HEK293T (cell line): ENCODE results near the gene ECPAS.
"Not testable (repeated sequence)": the region's sequence is repeated elsewhere in the genome, so short reads cannot be mapped to it uniquely, and the experiment has no call there.

Experiments
- CTCF ChIA-PET: fragments of 350-600 bp; formaldehyde crosslinking; extraction: SDS; loops from one replicate; lab custom pipeline; 2021; ENCODE audit warnings: antibody characterized with exemption, inconsistent platforms; lab: Yijun Ruan, JAX
- POLR2A ChIA-PET: fragments of 350-600 bp; formaldehyde crosslinking; extraction: SDS; loops from one replicate; lab custom pipeline; 2020; ENCODE audit warnings: antibody characterized with exemption, inconsistent platforms; lab: Yijun Ruan, JAX
- DNase-seq: peaks from one replicate; pipeline ENCODE4 v3.0.0; 2012; ENCODE audit warnings: mixed read lengths; ENCODE audit errors: extremely low spot score
- ARNT ChIP-seq: fragments of 450-650 bp; IDR thresholded peaks from 2 replicates; pipeline ENCODE4 v1.6.1; 2017; ENCODE audit warnings: mild to moderate bottlenecking
- BHLHE40 ChIP-seq: fragments of 450-650 bp; IDR thresholded peaks from 2 replicates; pipeline ENCODE4 v1.6.1; 2016; ENCODE audit warnings: mild to moderate bottlenecking, moderate library complexity, borderline replicate concordance
- CTBP1 ChIP-seq: fragments of 450-650 bp; IDR thresholded peaks from 2 replicates; pipeline ENCODE4 v1.6.1; 2016; ENCODE audit warnings: borderline replicate concordance
- ELF4 ChIP-seq: fragments of 450-650 bp; IDR thresholded peaks from 2 replicates; pipeline ENCODE4 v1.6.1; 2017; ENCODE audit warnings: antibody characterized with exemption
- FOXA1 ChIP-seq: fragments of 450-650 bp; IDR thresholded peaks from 2 replicates; pipeline ENCODE4 v1.6.1; 2016; ENCODE audit warnings: mild to moderate bottlenecking
- FOXM1 ChIP-seq: fragments of 450-650 bp; IDR thresholded peaks from 2 replicates; pipeline ENCODE4 v1.6.1; 2017; ENCODE audit warnings: mild to moderate bottlenecking, borderline replicate concordance
- HDGF ChIP-seq: fragments of 450-650 bp; IDR thresholded peaks from 2 replicates; pipeline ENCODE4 v1.6.1; 2017; ENCODE audit warnings: antibody characterized with exemption, borderline replicate concordance
- L3MBTL2 ChIP-seq: fragments of 450-650 bp; conservative IDR thresholded peaks from 2 replicates; pipeline ENCODE4 v1.6.1; 2016; ENCODE audit warnings: mild to moderate bottlenecking
- LEF1 ChIP-seq: fragments of 450-650 bp; IDR thresholded peaks from 2 replicates; pipeline ENCODE4 v1.6.1; 2017; ENCODE audit warnings: mild to moderate bottlenecking, borderline replicate concordance
- NFRKB ChIP-seq: fragments of 450-650 bp; IDR thresholded peaks from 2 replicates; pipeline ENCODE4 v1.6.1; 2016; ENCODE audit warnings: mild to moderate bottlenecking, moderate library complexity
- SP1 ChIP-seq: fragments of 450-650 bp; IDR thresholded peaks from 2 replicates; pipeline ENCODE4 v1.6.1; 2017
- SUZ12 ChIP-seq: fragments of 450-650 bp; IDR thresholded peaks from 2 replicates; pipeline ENCODE4 v1.6.1; 2016; ENCODE audit warnings: mild to moderate bottlenecking
- TARDBP ChIP-seq: fragments of 450-650 bp; IDR thresholded peaks from 2 replicates; pipeline ENCODE4 v1.6.1; 2016
- ZNF384 ChIP-seq: fragments of 450-650 bp; IDR thresholded peaks from 2 replicates; pipeline ENCODE4 v1.6.1; 2016
- TF ChIP-seq, protein P1 (sequence below): fragments of 450-650 bp; IDR thresholded peaks from 2 replicates; pipeline ENCODE4 v1.6.1; 2016

Gene ECPAS

DNA sequence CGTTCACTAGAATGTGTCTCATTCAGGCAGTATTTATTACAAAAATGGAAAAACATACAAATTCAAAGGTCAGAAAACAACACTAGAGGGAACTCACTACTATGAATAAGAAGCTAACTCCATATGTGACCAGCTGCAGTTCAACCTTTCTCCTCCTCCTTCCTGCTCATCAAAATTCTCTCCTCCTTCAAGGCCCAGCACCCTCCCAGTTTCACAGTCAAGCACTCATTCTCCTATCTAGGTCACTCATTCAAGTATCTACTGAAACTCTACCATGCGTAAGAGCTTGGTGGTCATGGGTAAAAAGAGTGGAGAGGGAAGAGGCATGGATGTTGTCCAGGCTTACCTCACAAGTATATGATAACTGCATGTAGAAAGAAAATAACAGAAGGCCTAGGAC lies 27.7 kb downstream of the ECPAS start:
- ChIA-PET POLR2A (no interaction called here), CTCF (no interaction called here)
- no peak for DNase-seq
- no peak for TF ChIP-seq FOXM1

DNA sequence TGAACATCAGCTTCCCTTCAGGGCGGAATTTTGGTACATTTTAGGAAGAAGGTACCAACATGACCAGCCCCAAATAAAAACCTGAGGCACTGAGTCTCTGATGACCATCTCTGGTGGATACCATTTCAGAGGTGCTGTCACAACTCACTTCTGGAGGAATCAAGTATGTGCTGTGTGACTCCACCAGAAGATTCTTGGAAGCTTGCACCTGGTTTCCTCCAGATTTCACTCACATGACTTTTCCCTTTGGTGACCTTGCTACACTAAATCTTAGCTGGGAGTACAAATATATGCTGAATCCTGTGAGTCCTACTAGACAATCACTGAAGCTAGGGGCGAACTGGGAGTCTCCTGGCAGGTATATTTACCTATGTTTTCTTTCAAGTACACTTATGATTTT lies 28.5 kb downstream of the ECPAS start:
- no peak for TF ChIP-seq HDGF

DNA sequence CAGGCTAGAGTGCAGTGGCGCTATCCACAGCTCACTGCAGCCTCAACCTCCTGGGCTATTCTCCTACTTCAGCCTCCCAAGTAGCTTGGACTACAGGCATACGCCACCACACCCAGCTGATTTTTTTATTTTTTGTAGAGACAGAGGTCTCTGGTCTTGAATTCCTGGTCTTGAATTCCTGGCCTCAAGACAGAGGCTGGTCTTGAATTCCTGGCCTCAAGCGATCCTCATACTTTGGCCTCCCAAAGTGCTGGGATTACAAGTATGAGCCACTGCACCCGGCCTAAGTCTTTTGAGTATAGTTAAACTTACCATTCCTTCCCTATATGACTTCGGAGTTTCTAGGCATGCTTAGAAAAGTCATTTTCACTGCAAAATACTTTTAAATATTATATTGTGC lies 29.4 kb downstream of the ECPAS start:
- no peak for TF ChIP-seq ARNT
- TF ChIP-seq SUZ12 = no peak
- DNase-seq = no peak
- POLR2A ChIA-PET = interaction anchor here (0.9 kb wide), 1 partner anchor 29 kb away, joined by 3 read pairs; the partner anchor contains the start of gene ECPAS
- CTCF ChIA-PET = no interaction called here

More for the DNA sequence above, 28.5 kb downstream of the ECPAS start:
- DNase-seq = no peak
- ChIA-PET CTCF (no interaction called here), POLR2A (interaction anchor here (0.9 kb wide), 1 partner anchor 28 kb away, joined by 3 read pairs; the partner anchor contains the start of gene ECPAS)

DNA sequence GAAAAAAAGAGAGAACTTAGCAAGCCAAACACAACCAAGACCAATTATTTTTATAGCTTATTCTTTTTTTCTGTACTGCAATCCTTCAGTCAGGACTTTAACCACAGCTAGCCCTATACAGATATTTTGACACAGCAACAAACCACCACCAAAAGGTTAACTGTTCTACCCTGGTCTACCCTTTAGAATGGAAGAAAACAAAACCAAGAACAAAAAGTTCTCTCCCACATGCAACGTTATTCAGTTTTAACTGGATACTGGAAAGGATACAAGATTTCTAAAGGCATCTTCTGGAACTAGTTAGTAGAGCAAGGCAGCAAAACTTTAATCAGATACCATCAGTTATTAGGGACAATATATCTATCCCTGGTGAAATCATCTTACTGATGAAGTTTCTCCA lies 32.6 kb downstream of the ECPAS start:
- POLR2A ChIA-PET = no interaction called here
- no peak for DNase-seq

DNA sequence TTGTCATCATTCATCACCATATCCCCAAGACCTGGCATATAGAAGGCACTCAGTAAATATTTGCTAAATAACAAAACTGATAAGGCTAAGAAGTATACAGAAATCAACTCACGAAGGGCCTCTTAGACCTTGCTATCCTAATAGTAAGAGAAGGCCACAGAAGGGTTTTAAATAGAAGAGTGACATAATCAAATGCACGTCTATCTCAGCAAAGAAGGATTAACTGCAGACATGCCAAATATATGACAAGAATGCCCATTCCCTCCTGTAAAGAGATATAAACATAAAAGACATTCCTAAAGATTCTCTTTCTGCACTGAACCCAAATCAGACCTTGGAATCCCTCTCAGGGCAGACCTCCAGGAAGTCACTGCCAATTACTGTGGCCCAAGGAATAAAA lies 34.1 kb downstream of the ECPAS start:
- ChIA-PET CTCF (interaction anchor here (0.6 kb wide), 1 partner anchor 16 kb away, joined by 9 read pairs; no protein-coding TSS in a partner anchor), POLR2A (no interaction called here)
- TF ChIP-seq TARDBP (no peak), SUZ12 (no peak), SP1 (no peak)

More for the DNA sequence above, 32.6 kb downstream of the ECPAS start:
- CTCF ChIA-PET = interaction anchor here (1.1 kb wide), 1 partner anchor 525 kb away, joined by 3 read pairs; no protein-coding TSS in a partner anchor
- TF ChIP-seq FOXA1 (no peak), SP1 (no peak), NFRKB (no peak), CTBP1 (no peak), FOXM1 (no peak), BHLHE40 (no peak), HDGF (no peak), ELF4 (no peak), L3MBTL2 (no peak), SUZ12 (no peak), ARNT (no peak)
- TF ChIP-seq, protein P1, sequence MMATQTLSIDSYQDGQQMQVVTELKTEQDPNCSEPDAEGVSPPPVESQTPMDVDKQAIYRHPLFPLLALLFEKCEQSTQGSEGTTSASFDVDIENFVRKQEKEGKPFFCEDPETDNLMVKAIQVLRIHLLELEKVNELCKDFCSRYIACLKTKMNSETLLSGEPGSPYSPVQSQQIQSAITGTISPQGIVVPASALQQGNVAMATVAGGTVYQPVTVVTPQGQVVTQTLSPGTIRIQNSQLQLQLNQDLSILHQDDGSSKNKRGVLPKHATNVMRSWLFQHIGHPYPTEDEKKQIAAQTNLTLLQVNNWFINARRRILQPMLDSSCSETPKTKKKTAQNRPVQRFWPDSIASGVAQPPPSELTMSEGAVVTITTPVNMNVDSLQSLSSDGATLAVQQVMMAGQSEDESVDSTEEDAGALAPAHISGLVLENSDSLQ = no peak

DNA sequence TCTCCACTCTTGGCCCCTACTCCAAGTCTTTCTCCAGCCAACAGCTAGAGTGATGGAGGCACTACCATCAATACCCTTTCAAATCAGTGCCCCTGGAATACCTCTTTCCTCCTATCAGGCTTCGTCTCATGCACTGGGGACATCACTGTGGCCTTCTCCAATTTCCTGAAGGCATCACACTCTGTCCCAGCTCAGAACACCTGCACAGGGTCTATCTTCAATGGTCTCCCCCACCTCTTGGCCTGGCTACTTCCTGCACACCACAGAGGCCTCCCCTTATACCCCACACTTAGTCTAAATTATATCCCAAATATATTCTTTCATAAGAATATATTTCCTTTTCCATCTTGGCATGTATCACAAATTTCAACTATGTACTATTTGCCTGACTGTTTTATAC lies 34.5 kb downstream of the ECPAS start:
- no peak for DNase-seq
- POLR2A ChIA-PET = no interaction called here
- no peak for TF ChIP-seq HDGF
- no peak for TF ChIP-seq FOXM1
- TF ChIP-seq BHLHE40 = no peak
- TF ChIP-seq NFRKB = no peak
- TF ChIP-seq LEF1 = no peak
- no peak for TF ChIP-seq CTBP1
- no peak for TF ChIP-seq L3MBTL2
- CTCF ChIA-PET = no interaction called here

More for the DNA sequence above, 34.1 kb downstream of the ECPAS start:
- no peak for DNase-seq

DNA sequence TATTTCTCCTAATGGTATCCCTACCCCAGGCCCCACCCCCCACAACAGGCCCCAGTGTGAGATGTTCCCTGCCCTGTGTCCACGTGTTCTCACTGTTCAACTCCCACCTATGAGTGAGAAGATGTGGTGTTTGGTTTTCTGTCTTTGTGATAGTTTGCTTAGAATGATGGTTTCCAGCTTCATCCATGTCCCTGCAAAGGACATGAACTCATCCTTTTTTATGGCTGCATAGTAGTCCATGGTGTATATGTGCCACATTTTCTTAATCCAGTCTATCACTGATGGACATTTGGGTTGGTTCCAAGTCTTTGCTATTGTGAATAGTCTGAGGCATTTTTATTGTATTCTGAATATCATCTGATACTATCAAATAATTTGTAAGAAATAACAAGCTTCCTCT lies 38.4 kb downstream of the ECPAS start:
- POLR2A ChIA-PET, DNase-seq, CTCF ChIA-PET: not testable (repeated sequence)

DNA sequence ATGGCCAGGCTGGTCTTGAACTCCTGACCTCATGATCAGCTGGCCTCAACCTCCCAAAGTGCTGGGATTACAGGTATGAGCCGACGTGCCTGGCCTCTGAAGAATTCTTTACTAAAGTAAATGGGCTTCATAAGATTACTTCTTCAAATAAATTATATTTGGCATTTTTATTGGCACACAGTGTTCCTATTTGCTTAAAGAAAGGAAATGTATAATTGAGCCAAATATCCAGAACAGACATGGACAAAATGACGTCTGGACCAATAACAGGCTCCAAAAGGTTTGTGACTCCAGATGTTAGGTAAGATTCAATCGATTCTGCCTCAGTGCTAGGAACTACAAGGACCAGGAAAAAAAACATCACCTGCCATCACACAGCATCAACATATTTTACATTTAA lies 40.7 kb downstream of the ECPAS start:
- ChIA-PET POLR2A (no interaction called here), CTCF (no interaction called here)
- TF ChIP-seq HDGF (no peak), CTBP1 (no peak), ZNF384 (no peak), FOXM1 (no peak), LEF1 (no peak), L3MBTL2 (no peak), SUZ12 (no peak), TARDBP (no peak), ARNT (no peak), FOXA1 (no peak), BHLHE40 (no peak)
- TF ChIP-seq, protein P1 = no peak
- no peak for DNase-seq
